ENCODE measurements around the gene HOXC4.

HOXC4 gene

DNA sequence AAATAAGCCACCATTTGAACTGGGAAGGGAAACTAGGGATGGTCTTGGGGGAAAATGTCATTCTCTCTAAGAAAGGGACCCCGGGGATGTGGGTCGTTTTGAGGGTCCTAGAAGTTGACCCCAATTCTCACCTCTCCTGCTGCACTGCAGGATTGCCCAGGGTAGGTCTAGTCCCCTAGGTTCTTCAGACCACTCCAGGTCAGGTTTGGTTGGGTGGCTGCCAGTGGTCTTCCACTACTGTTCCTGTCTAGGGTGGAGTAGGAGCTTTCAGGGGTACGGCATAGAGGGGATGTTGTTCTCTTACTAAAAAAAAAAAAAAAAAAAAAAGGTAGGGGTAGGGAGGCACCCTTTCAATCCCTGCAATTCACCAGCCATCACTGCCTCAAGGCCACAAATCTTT is 37.6 kb upstream of the HOXC4 start:
- no peak for DNase-seq

DNA sequence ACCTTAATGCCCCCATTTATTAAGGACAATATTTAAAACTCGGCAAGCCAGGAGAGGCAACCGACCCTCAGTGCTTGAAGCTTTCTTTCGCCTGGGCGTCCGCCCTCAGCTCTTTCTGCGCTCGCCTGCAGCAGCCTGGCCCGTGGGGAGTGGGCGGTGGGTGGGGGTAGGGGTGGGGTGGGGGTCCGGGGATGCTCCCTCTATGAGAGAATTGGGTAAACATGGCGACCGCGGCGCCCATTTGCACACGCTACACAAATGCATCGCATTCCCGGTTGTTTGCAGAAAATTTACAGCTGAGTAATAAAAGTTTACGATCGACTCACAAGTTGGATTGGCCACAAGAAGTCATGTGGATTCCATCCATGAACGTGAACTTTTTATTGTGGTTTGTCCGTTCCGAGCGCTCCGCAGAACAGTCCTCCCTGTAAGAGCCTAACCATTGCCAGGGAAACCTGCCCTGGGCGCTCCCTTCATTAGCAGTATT is 37.1 kb upstream of the HOXC4 start:
- DNase-seq = peak; percentile 17

DNA sequence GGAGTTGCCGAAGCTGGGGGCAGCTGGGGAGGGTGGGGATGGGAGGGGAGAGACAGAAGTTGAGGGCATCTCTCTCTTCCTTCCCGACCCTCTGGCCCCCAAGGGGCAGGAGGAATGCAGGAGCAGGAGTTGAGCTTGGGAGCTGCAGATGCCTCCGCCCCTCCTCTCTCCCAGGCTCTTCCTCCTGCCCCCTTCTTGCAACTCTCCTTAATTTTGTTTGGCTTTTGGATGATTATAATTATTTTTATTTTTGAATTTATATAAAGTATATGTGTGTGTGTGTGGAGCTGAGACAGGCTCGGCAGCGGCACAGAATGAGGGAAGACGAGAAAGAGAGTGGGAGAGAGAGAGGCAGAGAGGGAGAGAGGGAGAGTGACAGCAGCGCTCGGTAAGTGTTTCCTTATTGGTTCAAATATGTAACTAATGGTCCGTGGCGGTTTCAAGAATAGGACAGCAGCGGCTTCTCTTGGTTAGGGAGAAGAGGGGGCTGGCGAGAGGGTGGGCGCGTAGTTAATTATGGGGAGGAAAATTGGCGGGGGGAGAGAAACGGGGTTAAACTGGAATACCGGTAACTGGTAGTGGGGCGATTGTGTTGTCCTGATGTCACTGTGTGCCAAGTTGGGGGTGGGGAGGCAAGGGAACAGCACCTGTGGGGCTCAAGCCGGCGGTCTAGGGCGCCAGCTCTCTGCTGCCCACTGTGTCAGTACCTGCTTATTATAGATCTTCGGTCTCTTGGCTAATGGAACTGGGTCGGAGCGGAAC is 36.4 kb upstream of the HOXC4 start:
- DNase-seq = peak; percentile 80

DNA sequence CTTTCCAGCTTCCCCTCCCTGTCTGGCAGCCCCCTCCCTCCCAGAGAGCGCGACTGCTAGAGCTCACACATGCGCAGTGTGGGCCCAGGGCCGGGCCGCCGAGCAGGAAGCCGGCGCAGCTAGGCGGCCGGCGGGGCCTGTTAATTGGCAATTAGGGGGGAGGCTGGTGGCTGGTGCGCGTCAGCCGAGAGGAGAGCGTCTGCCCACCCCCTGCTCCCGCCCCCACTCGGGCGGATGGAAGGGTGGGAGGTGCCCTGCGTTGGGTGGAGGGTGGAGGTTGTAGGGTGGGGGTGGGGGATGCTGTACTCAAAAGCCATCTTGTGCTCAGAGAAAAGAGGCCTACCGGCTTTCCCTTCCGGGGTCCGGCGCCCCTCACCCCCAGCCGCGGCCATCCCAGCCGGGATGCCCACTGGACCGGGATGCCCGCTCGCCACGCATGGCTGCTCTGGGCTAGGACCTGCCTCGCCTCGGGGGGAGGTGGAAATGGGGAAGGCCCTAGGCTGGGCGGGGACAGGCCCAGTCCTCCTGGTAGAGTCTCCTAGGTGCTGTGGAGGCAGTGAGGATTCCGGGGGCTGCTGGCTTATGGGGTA is 35.7 kb upstream of the HOXC4 start:
- peak; percentile 88 for DNase-seq

DNA sequence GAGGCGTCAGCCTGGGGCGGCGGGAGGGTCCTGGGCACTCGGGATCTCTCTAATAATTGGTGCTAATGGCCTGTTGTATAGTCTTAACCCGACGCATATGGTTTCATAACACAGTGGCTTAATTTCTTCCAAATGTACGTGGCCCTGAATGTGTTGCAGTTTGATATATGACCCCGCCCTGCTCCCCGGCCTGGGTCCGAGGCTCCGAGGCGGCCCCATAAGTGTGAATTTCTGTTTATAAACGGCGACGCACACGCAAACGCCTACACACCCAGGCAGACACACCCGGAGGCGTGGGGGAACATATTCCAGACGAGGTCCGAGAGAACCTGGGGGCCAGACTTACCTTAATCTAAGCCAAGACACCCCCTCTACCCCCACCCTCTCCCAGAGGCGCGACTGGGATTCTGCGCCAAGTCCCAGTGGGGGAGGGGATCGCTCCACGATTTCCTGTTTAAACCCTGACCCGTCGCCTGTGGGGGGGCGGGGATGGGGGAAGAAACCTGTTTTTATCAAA is 35.1 kb upstream of the HOXC4 start:
- peak; percentile 19 for DNase-seq

DNA sequence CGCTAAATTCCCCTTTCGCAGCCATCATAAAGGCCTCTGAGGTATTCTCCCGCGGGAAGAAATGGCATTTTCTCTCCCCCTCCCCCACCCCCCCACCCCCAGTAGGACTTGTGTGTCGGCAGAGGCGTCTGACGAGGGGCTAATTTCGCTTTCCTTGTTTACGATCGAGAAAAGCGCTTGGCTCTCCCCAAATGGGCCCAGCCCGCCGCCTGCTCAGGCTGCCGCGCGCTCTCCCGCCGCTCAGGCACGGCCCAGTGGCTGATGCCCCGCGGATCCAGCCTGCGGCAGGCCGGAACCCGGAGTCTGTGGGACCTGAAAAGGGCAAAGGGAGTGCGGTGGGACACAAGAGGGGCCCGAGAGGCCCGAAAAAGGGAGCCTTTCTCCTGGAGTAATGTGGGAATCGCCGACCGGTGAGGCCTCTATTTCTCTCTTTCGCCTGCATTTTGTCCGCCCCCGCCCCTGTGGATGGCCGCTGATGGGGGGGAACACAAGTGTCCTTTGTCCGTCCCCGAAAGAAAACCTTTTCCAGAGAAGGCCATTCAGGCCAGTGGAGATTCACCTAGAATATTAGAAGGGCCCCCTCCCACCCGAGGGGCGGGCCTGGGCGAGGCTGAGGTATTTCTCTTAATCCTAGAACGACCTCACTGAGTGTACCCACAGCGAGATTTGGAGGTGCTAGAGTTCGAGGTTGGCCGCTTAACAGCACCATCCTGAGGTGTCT is 34.4 kb upstream of the HOXC4 start:
- DNase-seq = no peak

DNA sequence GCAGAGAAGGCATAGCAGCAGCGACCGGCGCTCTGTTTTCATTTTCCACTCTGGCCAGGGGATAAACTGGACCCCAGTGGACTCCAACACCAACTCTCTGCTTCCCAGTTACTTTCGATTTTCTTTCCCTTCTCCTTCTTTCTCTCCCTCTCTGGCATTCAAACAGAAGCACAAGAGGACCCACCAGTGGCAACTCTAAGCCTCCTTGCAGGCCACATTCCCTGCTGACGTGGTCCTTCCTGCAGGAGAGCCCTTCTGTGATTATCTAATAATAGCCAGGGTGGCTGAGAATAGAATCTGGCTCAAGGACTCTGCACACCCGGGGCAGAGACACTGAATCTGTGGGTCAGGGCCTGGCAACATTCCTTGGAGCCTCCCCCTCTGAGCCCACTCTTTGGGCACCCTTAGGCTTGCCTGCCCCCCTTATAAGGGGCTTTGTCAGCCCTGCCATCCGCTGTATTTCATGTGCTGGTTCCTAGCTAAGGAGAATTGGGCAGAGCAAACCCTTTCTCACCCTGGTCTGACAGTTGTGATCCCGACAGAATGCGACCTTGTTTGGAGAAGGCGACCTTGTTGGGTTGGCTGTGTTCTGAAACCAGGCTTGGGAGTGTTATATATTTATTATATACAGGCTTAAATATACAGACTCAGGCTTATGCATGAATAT is 33.6 kb upstream of the HOXC4 start:
- peak; percentile 34 for DNase-seq

DNA sequence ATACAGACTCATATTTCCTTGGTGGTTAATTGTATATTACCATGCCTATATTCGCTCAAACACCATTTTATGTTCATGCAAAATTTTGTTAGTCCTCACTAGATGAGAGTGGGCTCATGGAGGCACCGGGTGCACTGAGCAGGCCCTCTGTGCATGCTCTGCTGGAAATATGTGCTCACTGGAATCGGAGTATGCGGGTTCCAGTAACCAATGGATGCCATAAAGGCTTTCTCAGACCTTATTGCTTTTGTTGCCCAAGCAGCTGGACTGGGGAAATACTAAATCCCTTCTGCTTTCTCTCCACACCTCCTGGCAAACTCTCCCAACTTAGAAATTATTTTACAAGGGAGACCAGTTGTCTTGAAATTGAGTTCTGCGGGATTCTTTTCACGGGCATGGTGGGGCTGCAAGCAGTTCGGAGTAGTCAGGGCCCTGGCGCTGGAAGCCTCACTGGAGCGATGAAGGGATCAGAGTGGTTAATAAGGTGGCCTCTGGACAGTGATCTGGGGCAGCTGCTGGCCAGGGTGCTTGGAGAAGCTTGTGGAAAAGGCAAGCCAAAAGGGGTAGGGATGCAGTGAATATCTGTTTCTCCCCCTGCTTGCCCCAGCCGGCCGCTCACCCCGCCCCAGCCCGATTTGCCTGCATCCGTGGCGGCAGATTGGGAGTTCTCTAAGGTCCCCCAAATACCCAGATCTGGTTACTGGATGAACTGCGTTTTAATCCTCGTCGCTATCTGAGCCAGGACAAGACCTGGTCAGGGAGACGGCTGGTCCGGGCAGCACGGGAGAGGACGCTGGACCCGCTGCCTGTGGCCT is 32.8 kb upstream of the HOXC4 start:
- no peak for DNase-seq

DNA sequence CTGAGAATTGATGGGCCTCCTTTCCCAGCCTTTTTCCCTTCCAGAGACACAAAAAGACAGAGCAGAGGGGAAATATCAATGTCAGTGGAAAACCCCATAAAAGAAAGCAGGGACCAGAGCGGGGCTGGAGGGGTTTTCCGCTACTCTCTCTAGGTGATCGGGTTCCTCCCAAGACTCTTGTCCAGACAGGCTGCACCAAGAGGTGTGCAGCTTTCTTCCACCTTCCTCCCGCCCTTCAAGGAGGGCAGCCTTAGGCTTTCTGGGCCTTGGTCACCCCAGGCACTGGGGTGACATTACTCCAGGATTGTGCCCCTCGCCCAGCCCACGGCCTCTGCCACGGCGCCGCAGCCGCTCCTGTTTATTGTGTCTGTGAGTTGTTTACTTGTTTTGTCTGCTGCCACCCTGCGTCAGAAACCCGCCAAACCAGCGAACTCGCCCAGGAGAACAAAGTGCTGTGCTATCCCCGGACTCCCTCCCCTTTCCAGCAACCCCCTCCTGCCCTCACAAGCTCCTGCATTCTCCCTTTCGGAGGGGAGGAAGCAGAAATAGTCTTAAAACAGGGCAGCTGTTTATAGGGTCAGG is 32.1 kb upstream of the HOXC4 start:
- DNase-seq = no peak

DNA sequence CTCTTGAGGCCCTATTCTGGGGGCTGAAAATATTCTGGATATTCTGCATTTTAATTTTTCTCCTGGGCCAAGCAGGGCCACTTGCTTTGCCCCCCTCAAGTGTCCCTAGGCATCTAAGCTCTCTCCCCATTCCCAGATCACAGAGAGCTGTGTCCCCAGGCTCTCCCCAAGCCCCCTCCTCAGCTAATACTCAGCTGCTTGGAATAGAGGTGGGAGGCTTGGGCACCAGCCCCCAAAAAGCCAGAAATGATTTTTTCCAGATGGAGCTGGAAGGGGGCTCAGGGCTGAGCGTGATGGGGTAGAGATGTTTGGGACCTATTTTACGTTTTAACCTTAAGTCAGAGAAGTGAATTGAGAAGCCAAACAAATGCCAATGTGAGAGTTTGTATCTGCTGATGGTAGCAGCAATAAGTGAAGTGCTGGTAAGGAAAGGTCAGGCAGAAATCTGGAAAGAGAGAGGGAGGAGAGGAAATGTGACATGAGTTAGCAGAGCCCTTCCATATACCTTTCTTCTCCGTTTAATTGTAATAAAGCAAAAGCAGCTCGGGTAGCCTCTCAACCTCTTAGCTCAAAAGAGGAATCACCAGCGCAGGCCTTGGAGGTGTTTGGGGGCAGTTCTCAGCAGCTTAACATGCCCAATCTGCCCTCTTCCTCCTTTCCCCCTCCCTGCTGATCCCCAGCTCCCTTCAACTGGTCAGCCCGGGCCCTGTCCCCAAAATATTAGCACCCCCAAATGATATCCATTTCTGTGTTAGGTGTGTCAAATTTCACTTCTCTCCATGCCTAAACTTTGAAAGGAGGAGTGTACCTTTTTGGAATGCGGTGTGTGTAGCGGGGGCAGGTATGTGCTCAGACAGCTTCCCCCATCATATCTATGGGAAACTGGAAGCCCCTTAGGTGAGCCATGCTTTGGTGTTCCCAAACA is 30.4 kb upstream of the HOXC4 start:
- no peak for DNase-seq

DNA sequence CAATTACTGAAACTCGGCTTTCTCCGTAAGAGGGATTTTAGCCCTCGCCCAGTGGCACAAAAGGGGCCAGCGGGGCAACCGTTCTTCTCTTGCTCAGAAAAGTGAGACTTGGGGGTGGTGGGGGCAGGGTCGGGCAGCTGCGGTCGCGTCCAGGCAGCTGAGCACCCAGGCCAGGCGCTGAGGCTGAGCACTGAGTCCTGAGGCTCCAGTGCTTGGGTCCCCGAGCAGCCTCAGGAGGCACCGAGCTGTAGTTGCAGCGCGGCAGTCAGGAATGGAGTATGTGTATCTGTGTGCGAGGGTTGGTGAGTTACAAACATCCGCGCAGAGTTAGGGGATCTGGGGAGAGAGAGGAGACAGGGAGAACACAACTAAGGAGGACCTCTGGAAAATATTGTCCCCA is 29.5 kb upstream of the HOXC4 start:
- DNase-seq = no peak

DNA sequence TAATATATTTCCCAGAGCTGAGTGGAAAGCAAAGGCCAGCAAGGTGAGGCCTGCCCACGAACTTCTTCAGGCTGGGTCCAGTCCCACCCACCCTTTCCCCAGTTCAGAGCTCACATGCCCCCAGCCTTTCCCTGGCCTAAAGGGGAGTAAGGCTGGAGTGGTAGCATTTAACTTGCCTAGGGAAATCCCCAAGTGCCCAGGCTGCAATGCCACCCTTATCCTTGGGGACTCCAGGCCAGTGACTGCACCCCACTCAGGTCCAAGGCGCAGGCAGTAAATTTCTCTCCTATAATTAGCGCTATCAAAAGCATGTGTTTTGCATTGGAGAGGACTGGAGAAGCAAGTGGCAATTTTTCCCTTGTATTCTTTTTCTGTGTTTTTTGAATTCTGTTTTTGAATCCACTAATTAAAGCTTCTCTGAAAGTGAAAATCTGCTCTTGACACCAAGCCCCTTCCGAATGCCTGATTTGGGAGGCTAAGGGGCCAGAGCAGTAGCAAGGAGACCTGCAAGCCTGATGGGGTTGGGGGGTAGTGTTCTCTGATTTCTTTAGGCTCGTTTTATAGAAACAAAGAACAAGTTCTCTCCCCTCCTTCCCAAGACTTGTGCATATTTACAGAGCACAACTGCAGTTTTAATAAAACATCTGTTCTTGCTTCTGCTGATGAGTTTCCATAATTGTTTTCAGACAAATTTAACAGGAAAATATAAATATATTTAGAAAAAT is 28.9 kb upstream of the HOXC4 start:
- no peak for DNase-seq

DNA sequence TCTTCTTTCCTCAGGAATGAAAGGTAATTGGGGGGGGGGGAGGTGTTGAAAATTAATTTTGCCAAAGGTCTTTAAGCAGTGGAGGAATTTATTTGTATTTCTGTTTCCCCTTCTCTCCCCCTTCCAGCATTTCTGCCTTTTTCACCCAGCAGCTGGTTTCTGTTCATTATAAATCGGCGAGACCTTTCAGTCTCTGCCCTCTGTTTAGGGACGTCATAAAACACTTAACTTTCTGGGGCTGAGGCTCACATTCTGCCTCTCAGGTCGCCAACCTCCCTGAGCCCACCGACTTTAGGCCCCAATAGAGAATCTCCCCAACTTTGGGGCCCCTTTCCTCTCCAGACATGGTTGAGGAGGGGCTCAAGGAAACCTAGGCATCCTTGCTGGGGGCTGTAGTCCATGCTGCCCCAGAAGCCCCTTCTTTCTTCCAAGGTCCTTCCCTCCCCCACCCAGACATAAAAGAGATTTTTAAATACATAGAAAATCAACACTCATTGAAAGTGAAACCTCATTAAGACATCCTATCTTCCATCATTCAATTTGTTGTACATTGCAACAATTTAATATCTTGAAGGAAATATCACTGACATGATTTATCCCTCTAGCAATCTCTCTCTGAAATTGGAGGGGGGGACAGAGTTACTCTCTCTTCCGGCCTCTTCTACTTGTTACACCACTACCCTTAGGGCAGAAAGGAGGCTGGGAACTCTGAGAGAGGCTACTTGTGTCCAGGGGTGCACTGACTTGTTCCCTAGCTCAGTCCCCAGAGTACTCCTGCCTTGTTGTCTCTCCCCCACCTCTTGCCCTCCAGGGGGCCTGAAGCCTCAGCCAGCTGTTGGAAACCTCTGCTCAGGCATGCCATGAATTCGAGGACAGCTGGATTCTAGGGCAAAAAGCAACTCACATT is 27.9 kb upstream of the HOXC4 start:
- DNase-seq = no peak

DNA sequence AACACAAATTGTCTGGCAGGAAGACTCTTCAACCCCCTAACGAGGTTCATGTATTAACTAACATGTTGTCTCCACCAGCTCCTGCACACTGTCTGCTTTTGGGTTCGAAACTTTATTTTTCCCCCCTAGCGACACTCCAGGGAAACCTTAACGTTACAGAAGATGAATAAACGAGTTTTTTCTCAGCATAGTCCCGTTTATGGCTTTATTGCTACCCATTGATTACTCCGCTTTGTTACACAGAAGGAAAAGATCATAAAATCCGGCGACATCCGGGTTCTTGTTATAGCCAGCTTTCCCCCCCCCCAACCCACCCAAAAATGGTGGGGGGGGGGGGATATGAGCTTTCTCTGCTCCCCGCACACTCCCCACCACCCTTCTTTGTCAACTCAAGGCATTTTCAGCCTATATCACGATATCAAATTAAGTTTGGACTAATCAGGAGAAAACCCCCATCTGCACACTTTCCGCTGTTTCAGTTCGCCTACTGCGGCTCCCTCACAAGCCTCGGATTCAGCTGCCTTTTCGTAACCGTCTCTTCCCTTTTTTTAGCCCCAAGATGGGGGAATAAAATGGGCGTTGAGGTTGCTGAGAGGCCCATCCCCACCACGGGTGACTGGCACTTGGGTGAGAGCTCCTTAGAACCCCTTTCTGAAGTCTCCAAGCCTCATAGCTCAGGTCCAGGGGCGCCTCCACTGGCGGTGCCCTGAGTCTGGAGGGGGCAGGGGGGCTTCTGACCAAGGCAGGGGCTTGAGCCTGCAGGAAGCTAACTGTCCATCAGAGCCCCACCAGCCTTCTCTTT is 26.8 kb upstream of the HOXC4 start:
- no peak for DNase-seq

DNA sequence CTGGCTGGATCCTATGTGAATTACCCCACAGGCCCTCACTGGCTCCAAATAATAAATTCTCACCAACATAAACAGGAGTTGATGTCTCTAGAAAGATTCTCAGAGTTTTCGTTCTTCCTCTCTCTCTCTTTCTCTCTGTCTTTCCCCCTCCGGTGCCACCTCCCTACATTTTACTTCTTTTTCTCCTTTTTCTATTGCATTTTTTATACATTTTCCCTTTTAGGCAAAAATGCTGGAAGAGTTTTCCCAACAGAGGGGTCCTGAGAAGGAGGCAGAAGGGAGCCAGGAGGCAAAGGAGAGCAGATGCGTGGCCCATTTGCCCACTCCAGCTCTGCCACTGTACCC is 26.2 kb upstream of the HOXC4 start:
- no peak for DNase-seq

DNA sequence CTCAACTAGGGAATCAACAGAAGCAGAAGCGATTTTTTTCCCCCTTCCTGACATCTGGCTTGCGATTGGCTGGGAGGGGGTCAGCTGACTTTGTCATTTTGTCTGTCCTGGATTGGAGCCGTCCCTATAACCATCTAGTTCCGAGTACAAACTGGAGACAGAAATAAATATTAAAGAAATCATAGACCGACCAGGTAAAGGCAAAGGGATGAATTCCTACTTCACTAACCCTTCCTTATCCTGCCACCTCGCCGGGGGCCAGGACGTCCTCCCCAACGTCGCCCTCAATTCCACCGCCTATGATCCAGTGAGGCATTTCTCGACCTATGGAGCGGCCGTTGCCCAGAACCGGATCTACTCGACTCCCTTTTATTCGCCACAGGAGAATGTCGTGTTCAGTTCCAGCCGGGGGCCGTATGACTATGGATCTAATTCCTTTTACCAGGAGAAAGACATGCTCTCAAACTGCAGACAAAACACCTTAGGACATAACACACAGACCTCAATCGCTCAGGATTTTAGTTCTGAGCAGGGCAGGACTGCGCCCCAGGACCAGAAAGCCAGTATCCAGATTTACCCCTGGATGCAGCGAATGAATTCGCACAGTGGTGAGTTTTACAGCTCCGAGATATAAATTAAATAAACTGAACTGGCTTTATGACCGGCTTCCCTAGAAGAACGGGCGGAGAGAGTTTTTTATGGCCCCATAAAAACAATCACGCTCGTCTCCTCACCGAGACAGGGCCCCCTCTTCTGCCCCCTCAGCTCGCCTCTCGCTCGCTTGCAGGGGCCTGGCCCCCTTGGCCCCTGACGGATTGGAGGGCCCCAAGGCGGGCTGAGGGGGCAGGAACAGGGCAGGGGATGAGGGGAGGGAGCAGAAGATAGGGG is 25.1 kb upstream of the HOXC4 start, which contains the start of gene HOXC6:
HOXC6 (plus strand) TSS at position 127 of the 888 bp plus-strand sequence; CDS start at position 209, 82 bp downstream.
- no peak for DNase-seq

All from SHP77 treated with DMSO at 0.1 percent for 48 hours (cell line).